Gastroesophageal sphincter (tissue), 4 donors: ENCODE measurements around the gene CCDC172. TPM values are rescaled to one million over a fixed set of nuclear protein-coding genes. Genes with fewer than 3 reads are reported as not detected.

ENCODE experiments used
- ATAC-seq: fragments of 150-250 bp; one replicate; pipeline ENCODE4 v1.9.1; 2016; ENCODE audit warnings: mild to moderate bottlenecking, moderate library complexity
- H3K27ac ChIP-seq, 4 donors: fragments of 200-600 bp; sonication (generic) in 3 of 4; 1 replicate in 3 of 4; 2 replicates in 1 of 4; pipeline ENCODE4 v1.5.1; 2016 to 2019
- H3K27me3 ChIP-seq: fragments of 200-600 bp; sonication (generic); one replicate; pipeline ENCODE4 v1.5.1; 2019
- H3K36me3 ChIP-seq, 2 donors: fragments of 200-600 bp; sonication (generic); one replicate each; pipeline ENCODE4 v1.5.1; 2019; ENCODE audit warnings: control low read depth in 1 of 2
- H3K4me1 ChIP-seq, 3 donors: fragments of 200-600 bp; sonication (generic); 1 replicate in 2 of 3; 2 replicates in 1 of 3; pipeline ENCODE4 v1.5.1; 2016 to 2019; ENCODE audit warnings: control low read depth in 2 of 3
- H3K4me3 ChIP-seq, 2 donors: fragments of 200-600 bp; sonication (generic); one replicate each; pipeline ENCODE4 v1.5.1; 2019; ENCODE audit warnings: mild to moderate bottlenecking in 1 of 2, moderate library complexity in 1 of 2
- H3K9me3 ChIP-seq, 3 donors: fragments of 200-600 bp; sonication (generic); one replicate each; pipeline ENCODE4 v1.5.1; 2017 to 2019; ENCODE audit warnings: control low read depth in 2 of 3
- EP300 ChIP-seq: sonication (generic); formaldehyde crosslinking; IDR thresholded peaks from one replicate; pipeline ENCODE4 v1.6.1; 2017; ENCODE audit warnings: antibody characterized with exemption, mild to moderate bottlenecking
- POLR2A ChIP-seq, 2 donors: fragments of 450-650 bp; IDR thresholded peaks; one replicate each; pipeline ENCODE4 v1.6.1; 2017; ENCODE audit warnings: antibody characterized with exemption in 2 of 2, mild to moderate bottlenecking in 2 of 2, moderate library complexity in 1 of 2
- POLR2AphosphoS5 ChIP-seq: sonication (generic); formaldehyde crosslinking; IDR thresholded peaks from one replicate; pipeline ENCODE4 v1.6.1; 2017; ENCODE audit warnings: antibody characterized with exemption
- WGBS, 2 donors: methylation state at CpG; one replicate each; pipeline ENCODE4 v1.1.5; 2018; ENCODE audit warnings: low coverage in 1 of 2; 5-methylcytosine and 5-hydroxymethylcytosine counted together
- total RNA-seq, 4 donors: library from RNA; depleted of rRNA; stranded (reverse); fragments of >200 nt; gene quantifications; one replicate each; pipeline ENCODE4 v1.1.0, GENCODE V29; 2016
- TF ChIP-seq, protein P1 (sequence below), 4 experiments: fragments of 200-600 bp in 2 of 4; fragments of 450-650 bp in 2 of 4; sonication (generic) in 1 of 4; IDR thresholded peaks; one replicate each; pipeline ENCODE4 v1.5.1; 2017 to 2019; ENCODE audit warnings: antibody characterized with exemption in 4 of 4, mild to moderate bottlenecking in 2 of 4, moderate library complexity in 2 of 4

CCDC172 gene
- total RNA-seq, 4 donors from 2014 or later, result not detected

DNA sequence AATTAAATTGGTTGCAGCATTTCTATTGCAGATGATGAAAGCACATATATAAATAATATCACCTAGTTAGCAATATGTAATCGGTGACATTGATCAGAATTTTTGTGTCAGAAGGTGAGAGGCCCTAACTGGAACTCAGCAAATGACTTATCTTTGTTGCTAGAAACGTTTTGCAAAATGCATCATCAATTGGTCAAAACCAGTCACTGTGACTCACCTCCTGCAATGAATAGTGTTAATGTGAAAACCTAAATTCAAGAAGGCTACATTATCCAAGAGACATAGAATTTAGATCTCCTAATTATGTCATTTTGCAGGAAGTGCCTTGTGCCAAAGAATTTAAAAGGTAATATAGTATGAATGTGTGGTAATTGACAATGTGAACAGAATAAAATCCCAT lies 93.6 kb downstream of the CCDC172 start:
- Histone ChIP-seq H3K9me3 (no peaks in the 10 kb centered on the region), H3K27me3 (no peaks in the 10 kb centered on the region), H3K27ac (no peak overlapping the region), H3K4me1 (no peaks in the 10 kb centered on the region), H3K4me3 (no peak overlapping the region), H3K36me3 (no peaks in the 10 kb centered on the region)
- no peak for ATAC-seq
- TF ChIP-seq, protein P1, sequence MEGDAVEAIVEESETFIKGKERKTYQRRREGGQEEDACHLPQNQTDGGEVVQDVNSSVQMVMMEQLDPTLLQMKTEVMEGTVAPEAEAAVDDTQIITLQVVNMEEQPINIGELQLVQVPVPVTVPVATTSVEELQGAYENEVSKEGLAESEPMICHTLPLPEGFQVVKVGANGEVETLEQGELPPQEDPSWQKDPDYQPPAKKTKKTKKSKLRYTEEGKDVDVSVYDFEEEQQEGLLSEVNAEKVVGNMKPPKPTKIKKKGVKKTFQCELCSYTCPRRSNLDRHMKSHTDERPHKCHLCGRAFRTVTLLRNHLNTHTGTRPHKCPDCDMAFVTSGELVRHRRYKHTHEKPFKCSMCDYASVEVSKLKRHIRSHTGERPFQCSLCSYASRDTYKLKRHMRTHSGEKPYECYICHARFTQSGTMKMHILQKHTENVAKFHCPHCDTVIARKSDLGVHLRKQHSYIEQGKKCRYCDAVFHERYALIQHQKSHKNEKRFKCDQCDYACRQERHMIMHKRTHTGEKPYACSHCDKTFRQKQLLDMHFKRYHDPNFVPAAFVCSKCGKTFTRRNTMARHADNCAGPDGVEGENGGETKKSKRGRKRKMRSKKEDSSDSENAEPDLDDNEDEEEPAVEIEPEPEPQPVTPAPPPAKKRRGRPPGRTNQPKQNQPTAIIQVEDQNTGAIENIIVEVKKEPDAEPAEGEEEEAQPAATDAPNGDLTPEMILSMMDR (IDR thresholded peaks at IDR 0.05), result no peak
- TF ChIP-seq POLR2A (IDR thresholded peaks at IDR 0.05) (no peak), POLR2AphosphoS5 (no peak), EP300 (no peak)
- 49 to 71% methylated on average over 2 of the region's 2 CpGs for WGBS, 2 donors

DNA sequence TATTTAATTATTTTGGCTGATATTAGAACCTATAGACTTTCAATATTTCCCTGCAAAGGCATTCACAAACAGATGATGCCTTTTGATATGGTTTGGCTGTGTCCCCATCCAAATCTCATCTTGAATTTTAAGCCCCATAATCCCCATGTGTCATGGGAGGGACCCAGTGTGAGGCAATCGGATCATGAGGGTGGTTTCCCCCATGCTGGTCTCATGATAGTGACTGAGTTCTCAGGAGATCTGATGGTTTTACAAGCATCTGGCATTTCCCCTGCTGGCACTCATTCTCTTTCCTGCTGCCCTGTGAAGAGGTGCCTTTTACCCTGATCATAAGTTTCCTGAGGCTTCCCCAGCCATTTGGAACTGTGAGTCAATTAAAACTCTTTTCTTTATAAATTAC lies 94.1 kb downstream of the CCDC172 start:
- no peak overlapping the region for H3K27ac ChIP-seq
- no peak for TF ChIP-seq POLR2A (IDR thresholded peaks at IDR 0.05)
- TF ChIP-seq EP300, result no peak
- no peak for TF ChIP-seq POLR2AphosphoS5
- TF ChIP-seq, protein P1 (IDR thresholded peaks at IDR 0.05), result no peak
- WGBS, 2 donors, result 60 to 78% methylated on average over 1 of the region's 1 CpG
- H3K27me3 ChIP-seq, result no peaks in the 10 kb centered on the region
- H3K4me1 ChIP-seq, result no peaks in the 10 kb centered on the region
- no peaks in the 10 kb centered on the region for H3K9me3 ChIP-seq
- H3K4me3 ChIP-seq, result no peak overlapping the region
- H3K36me3 ChIP-seq, result no peaks in the 10 kb centered on the region
- no peak for ATAC-seq

DNA sequence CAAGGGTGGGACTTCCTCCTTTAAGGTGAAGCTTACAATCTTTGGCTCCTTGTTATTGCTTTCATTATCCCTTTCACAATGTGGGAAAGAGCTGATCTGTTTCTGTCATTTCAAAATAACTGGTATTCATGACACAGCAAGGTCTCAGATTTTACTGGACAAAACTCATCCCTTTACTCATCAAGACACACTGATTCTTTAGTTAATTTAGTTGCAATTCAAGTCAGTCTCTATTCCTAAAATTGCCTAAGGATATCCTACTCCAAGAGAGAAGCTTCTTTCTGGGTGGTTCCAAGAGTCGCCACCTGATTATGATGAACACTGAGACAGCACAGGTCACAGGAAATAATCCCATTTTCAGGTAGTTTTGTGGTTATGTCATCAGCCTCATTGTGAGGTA lies 97.6 kb downstream of the CCDC172 start:
- Histone ChIP-seq H3K27ac (no peak overlapping the region), H3K4me3 (no peak overlapping the region), H3K36me3 (no peaks in the 10 kb centered on the region), H3K4me1 (no peaks in the 10 kb centered on the region), H3K27me3 (no peaks in the 10 kb centered on the region), H3K9me3 (no peaks in the 10 kb centered on the region)
- WGBS, 2 donors, result 100% methylated on average over 1 of the region's 1 CpG
- TF ChIP-seq POLR2AphosphoS5 (no peak), POLR2A (IDR thresholded peaks at IDR 0.05) (no peak), EP300 (no peak)
- TF ChIP-seq, protein P1 (IDR thresholded peaks at IDR 0.05), result no peak
- ATAC-seq, result no peak

DNA sequence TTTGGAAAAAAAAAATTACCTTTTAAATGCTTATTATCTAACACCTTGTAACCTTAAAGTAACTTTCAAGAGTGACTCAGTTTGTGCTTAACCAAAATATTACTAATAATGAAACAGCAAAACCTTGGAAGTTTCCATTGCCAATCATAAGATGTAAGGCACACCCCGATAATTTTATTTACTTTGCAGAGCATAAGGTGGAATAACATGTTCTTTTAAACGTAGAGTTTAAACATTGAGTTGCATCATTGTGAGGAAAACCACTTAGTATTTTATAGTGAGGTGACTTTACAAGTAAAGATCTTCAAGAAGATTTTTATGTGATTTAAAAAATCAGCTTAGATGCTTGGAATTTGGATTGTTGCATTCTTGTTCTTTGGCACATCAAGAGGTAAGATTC lies 103.4 kb downstream of the CCDC172 start, which contains the start of gene PNLIPRP3:
PNLIPRP3 (plus strand) TSS at position 177 of the 400 bp plus-strand sequence; CDS start at position 343, 166 bp downstream.
- Histone ChIP-seq H3K36me3 (no peaks in the 10 kb centered on the region), H3K9me3 (no peaks in the 10 kb centered on the region), H3K4me3 (no peak within 1 kb of the TSS), H3K4me1 (no peaks in the 10 kb centered on the region), H3K27me3 (no peaks in the 10 kb centered on the region), H3K27ac (no peak within 1 kb of the TSS)
- 78 to 81% methylated on average over 2 of the region's 2 CpGs for WGBS, 2 donors
- no peak for ATAC-seq
- TF ChIP-seq, protein P1 (IDR thresholded peaks at IDR 0.05), result no peak
- no peak for TF ChIP-seq POLR2AphosphoS5
- TF ChIP-seq EP300, result no peak
- TF ChIP-seq POLR2A (IDR thresholded peaks at IDR 0.05), result no peak

DNA sequence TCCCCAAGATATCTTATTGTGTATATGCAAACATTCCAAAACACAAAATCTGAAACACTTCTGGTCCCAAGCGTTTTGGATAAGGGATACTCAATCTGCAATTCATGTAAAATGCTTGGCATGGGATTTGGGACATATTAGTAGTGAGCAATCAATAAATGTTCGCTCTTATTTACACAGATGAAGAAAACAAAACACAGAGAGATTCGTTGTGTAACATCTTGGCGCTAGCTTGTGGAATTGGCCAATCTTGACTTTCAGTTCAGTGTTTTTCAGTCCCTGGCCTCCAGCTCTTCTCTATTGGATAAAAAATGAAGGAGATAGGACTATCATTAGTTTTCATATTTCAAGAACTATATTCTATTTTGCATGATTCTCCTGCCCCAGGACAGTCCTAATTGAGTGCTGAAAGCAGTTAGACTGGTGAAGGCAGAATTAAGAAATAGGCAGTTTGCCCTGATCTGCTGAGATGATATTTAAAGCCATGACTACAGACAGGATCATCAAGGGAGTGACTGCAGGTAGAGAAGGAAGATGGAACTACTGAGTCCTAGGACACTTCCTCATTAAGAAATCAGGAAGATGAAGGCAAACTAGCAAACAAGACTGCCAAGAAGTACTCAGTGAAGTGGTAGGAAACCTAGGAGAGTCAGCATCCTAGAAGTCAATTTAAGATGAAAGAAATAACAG lies 105.2 kb downstream of the CCDC172 start:
- Histone ChIP-seq H3K27me3 (no peaks in the 10 kb centered on the region), H3K27ac (no peak overlapping the region), H3K4me1 (no peaks in the 10 kb centered on the region), H3K9me3 (no peaks in the 10 kb centered on the region), H3K36me3 (no peaks in the 10 kb centered on the region), H3K4me3 (no peak overlapping the region)
- TF ChIP-seq POLR2A (IDR thresholded peaks at IDR 0.05) (no peak), POLR2AphosphoS5 (no peak), EP300 (no peak)
- TF ChIP-seq, protein P1 (IDR thresholded peaks at IDR 0.05), result no peak
- WGBS, 2 donors, result 64 to 67% methylated on average over 4 of the region's 4 CpGs
- no peak for ATAC-seq
